ENCODE data around the gene FHL3.

GRCh38 chr1:37997256-37998088, 7.8 kb downstream of the FHL3 start:
- TF ChIP-seq CTCF (IDR thresholded peaks at IDR 0.05) (no peak), MAX (IDR thresholded peaks at IDR 0.05) (no peak), E2F6 (IDR thresholded peaks at IDR 0.05; ENCODE audit: borderline replicate concordance, low read depth) (no peak), USF2 (IDR thresholded peaks at IDR 0.05) (no peak), SMC3 (IDR thresholded peaks at IDR 0.05) (no peak), POLR2A (IDR thresholded peaks at IDR 0.05; ENCODE audit: low read length) (no peak), PBX3 (IDR thresholded peaks at IDR 0.05) (no peak)
